IPS-18a (cell line): Measurements from ENCODE around the gene ELOVL5.
"Not testable (repeated sequence)": the region's sequence is repeated elsewhere in the genome, so short reads cannot be mapped to it uniquely, and the experiment has no call there.

Source experiments
- H3K27ac ChIP-seq: one replicate; pipeline ENCODE4 v1.5.1; 2013; ENCODE audit warnings: low read length
- H3K27me3 ChIP-seq: one replicate; pipeline ENCODE4 v1.6.1; 2013; ENCODE audit warnings: mild to moderate bottlenecking, low read length; ENCODE audit not compliant: control insufficient read depth, insufficient read depth
- H3K36me3 ChIP-seq: one replicate; pipeline ENCODE4 v1.6.1; 2013; ENCODE audit warnings: low read depth, low read length; ENCODE audit not compliant: control insufficient read depth
- H3K4me1 ChIP-seq: one replicate; pipeline ENCODE4 v1.6.1; 2013; ENCODE audit warnings: low read depth, low read length; ENCODE audit not compliant: control insufficient read depth
- H3K4me3 ChIP-seq: one replicate; pipeline ENCODE4 v1.5.1; 2013; ENCODE audit warnings: low read length
- H3K9ac ChIP-seq: one replicate; pipeline ENCODE4 v1.6.1; 2013; ENCODE audit warnings: mild to moderate bottlenecking, low read length, moderate library complexity
- H3K9me3 ChIP-seq: one replicate; pipeline ENCODE4 v1.6.1; 2013; ENCODE audit warnings: low read depth, low read length; ENCODE audit not compliant: control insufficient read depth

ELOVL5 gene

DNA sequence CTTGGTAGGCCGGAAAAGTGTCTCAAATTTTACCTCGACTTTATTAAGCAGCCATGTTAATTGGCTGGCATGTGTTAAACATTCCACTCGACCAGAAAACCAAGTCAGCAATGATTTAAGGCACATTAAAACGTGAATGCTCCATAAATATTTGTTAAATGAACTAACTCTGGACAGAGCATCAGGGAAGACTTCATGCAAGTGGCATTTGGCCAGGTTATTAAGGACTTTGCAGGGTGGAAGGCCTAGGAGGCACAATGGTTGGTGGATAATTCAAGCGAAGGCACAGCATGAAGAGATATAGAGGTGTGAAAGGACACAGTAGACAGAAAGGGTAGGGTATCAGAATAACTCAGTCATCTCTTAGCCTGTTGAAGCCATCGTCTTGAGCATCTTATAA, 23.0 kb downstream of the ELOVL5 start:
- no peaks in the 10 kb centered on the region for H3K27me3 ChIP-seq
- H3K4me1 ChIP-seq = peaks cover 3% of the 10 kb centered on the region
- H3K9me3 ChIP-seq = no peaks in the 10 kb centered on the region
- H3K9ac ChIP-seq = no peak overlapping the region
- no peaks in the 10 kb centered on the region for H3K36me3 ChIP-seq
- no peak overlapping the region for H3K4me3 ChIP-seq
- H3K27ac ChIP-seq = no peak overlapping the region

- Histone ChIP-seq H3K27ac (no peak overlapping the region), H3K4me1 (peaks cover 3% of the 10 kb centered on the region), H3K4me3 (no peak overlapping the region), H3K9ac (no peak overlapping the region), H3K27me3 (no peaks in the 10 kb centered on the region), H3K9me3 (no peaks in the 10 kb centered on the region), H3K36me3 (no peaks in the 10 kb centered on the region)
Measured at GRCh38 chr6:53322188-53323029, 26.3 kb downstream of the ELOVL5 start.

DNA sequence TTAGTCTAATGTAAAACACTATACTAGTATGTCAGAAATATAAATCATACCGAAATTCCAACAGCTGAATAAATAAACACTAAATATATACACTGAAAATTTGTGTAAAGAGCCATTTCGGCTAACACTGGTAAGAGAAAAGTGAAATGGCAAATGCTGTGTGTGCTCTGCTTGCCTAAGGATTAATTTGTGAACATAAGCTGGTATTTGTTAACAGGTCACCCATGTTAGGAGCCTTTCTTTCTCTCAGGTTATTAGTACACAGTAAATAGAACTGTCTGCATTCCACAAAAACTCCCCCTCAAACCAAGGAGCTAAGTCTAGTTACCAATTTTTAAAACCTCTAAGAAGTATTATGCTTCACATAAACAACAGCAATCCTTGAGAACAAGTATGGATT, 27.0 kb downstream of the ELOVL5 start:
- Histone ChIP-seq H3K9ac (no peak overlapping the region), H3K36me3 (no peaks in the 10 kb centered on the region), H3K9me3 (no peaks in the 10 kb centered on the region), H3K27me3 (no peaks in the 10 kb centered on the region), H3K27ac (no peak overlapping the region), H3K4me1 (peaks cover 3% of the 10 kb centered on the region), H3K4me3 (no peak overlapping the region)

DNA sequence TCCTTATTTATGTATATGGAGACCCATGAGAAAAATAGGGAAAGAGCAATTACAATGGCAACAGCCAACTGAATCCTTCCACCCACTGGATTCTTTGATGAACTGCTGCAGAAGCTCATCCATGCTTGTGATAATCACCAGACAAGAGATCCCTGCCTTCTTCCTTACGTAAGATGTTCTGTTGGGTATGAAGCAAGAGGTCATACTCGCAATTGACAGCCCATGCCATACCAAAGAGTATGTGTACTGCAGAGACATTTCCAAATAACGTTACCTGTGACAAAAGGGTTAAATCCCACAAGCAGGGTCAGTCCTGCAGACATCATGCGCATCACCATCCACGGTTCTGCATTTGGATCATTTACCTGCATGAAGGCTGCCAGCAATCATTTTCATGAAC, 27.8 kb downstream of the ELOVL5 start:
- Histone ChIP-seq H3K9me3 (no peaks in the 10 kb centered on the region), H3K36me3 (no peaks in the 10 kb centered on the region)

DNA sequence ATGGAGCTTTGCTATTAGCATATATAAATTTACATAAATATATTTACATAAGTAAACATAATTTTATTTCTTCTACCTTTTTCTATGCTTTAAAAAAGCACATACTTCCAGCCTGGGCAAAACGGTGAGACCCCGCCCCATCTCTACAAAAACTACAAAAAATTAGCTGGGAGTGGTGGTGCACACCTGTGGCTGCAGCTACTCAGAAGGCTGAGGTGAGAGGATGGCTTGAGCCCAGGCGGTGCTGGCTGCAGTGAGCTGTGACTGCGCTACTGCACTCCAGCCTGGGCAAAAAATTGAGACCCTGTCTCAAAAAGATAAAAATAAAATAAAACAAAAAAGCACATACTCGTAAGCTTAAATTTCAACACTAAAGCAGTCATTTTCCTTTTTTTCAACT, 30.3 kb downstream of the ELOVL5 start:
- Histone ChIP-seq H3K4me3 (no peak overlapping the region), H3K27ac (no peak overlapping the region), H3K27me3 (no peaks in the 10 kb centered on the region), H3K36me3 (no peaks in the 10 kb centered on the region), H3K4me1 (peaks cover 7% of the 10 kb centered on the region), H3K9me3 (no peaks in the 10 kb centered on the region), H3K9ac (no peak overlapping the region)

More for the DNA sequence above, 27.8 kb downstream of the ELOVL5 start:
- Histone ChIP-seq H3K4me3 (no peak overlapping the region), H3K4me1 (peaks cover 3% of the 10 kb centered on the region), H3K27me3 (no peaks in the 10 kb centered on the region), H3K27ac (no peak overlapping the region), H3K9ac (no peak overlapping the region)

GRCh38 chr6:53317861-53318260, 30.9 kb downstream of the ELOVL5 start:
- no peaks in the 10 kb centered on the region for H3K27me3 ChIP-seq
- no peak overlapping the region for H3K4me3 ChIP-seq
- no peaks in the 10 kb centered on the region for H3K9me3 ChIP-seq
- H3K9ac ChIP-seq = no peak overlapping the region
- H3K4me1 ChIP-seq = peaks cover 7% of the 10 kb centered on the region
- no peaks in the 10 kb centered on the region for H3K36me3 ChIP-seq
- no peak overlapping the region for H3K27ac ChIP-seq

- not testable (repeated sequence) for H3K27me3 ChIP-seq, H3K4me1 ChIP-seq, H3K4me3 ChIP-seq, H3K9me3 ChIP-seq, H3K36me3 ChIP-seq, H3K27ac ChIP-seq, H3K9ac ChIP-seq
Measured at GRCh38 chr6:53317299-53317698, 31.5 kb downstream of the ELOVL5 start.

GRCh38 chr6:53316142-53316541, 32.6 kb downstream of the ELOVL5 start:
- H3K9me3 ChIP-seq = no peaks in the 10 kb centered on the region
- H3K36me3 ChIP-seq = no peaks in the 10 kb centered on the region
- H3K27me3 ChIP-seq = no peaks in the 10 kb centered on the region
- H3K27ac ChIP-seq = no peak overlapping the region
- no peak overlapping the region for H3K4me3 ChIP-seq
- no peak overlapping the region for H3K9ac ChIP-seq
- H3K4me1 ChIP-seq = peaks cover 7% of the 10 kb centered on the region

GRCh38 chr6:53315086-53315724, 33.5 kb downstream of the ELOVL5 start:
- no peak overlapping the region for H3K4me3 ChIP-seq
- no peaks in the 10 kb centered on the region for H3K36me3 ChIP-seq
- no peaks in the 10 kb centered on the region for H3K27me3 ChIP-seq
- H3K27ac ChIP-seq = no peak overlapping the region
- no peak overlapping the region for H3K9ac ChIP-seq
- H3K9me3 ChIP-seq = no peaks in the 10 kb centered on the region
- H3K4me1 ChIP-seq = peaks cover 15% of the 10 kb centered on the region

DNA sequence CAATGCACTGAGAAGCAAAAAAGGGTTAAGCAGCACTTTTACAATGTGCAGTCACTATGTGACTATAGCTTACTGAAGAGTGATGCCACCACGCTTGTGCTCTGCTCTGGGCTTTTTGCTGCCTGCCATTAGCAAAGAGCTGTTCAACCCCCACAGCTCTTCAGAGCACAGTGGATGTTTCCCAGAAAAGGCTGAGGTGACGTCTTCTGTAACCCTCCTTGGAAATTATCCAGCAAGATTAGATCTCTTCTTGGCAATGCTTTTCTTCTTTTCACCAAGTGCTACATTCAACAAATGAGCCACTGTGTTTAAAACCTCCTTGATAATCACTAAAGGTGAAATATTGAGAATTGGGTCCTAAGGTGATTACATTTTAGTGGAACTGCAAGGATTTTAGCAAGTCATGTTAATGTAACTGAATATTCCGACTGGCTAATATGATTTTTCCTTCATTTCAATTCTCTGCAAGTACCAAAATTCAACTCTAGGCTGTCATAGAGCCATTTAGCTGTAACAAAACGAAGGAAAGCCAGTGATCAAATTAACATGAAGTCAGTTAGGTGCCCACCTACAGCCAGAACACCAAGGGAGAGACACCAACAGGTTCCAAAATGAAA, 34.9 kb downstream of the ELOVL5 start:
- no peak overlapping the region for H3K9ac ChIP-seq
- H3K36me3 ChIP-seq = no peaks in the 10 kb centered on the region
- H3K27me3 ChIP-seq = no peaks in the 10 kb centered on the region
- peaks cover 26% of the 10 kb centered on the region for H3K4me1 ChIP-seq
- no peaks in the 10 kb centered on the region for H3K9me3 ChIP-seq
- H3K4me3 ChIP-seq = no peak overlapping the region
- no peak overlapping the region for H3K27ac ChIP-seq

DNA sequence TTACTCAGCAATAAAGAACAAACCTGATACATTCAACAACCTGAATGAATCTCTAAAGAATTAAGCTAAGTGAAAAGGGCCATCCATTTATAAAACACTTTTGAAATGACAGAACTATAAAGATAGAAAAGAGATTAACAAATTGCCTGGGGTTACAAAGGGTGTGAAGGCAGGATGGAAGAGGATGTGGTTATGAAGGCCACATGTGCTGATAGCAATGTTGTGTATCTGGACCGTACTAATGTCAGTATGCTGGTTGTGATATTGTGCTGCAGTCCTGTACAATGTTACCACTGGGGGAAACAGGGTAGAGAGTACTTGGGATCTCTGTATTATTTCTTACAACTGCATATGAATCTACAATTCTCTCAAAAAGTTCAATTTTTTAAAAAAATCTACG, 36.4 kb downstream of the ELOVL5 start:
- H3K4me1 ChIP-seq = peaks cover 26% of the 10 kb centered on the region
- H3K27ac ChIP-seq = no peak overlapping the region
- no peak overlapping the region for H3K9ac ChIP-seq
- H3K9me3 ChIP-seq = no peaks in the 10 kb centered on the region
- H3K27me3 ChIP-seq = no peaks in the 10 kb centered on the region
- H3K36me3 ChIP-seq = no peaks in the 10 kb centered on the region
- H3K4me3 ChIP-seq = no peak overlapping the region
